Measurements from ENCODE around the gene NVL.

DNA sequence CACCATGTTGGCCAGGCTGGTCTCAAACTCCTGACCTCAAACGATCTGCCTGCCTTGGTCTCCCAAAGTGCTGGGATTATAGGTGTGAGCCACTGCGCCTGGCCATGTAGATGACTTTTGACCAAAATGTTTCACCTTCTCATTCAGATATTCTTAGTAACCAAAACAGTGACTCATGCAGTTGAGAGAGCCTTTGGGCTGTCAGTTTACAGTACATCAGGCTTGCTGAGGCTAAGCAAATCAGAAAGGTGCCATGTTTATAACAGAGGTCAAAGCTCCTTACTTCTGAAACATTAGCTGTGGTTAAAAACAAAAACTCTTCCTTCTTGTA is 47.7 kb upstream of the NVL start:
- TF ChIP-seq, protein P1, sequence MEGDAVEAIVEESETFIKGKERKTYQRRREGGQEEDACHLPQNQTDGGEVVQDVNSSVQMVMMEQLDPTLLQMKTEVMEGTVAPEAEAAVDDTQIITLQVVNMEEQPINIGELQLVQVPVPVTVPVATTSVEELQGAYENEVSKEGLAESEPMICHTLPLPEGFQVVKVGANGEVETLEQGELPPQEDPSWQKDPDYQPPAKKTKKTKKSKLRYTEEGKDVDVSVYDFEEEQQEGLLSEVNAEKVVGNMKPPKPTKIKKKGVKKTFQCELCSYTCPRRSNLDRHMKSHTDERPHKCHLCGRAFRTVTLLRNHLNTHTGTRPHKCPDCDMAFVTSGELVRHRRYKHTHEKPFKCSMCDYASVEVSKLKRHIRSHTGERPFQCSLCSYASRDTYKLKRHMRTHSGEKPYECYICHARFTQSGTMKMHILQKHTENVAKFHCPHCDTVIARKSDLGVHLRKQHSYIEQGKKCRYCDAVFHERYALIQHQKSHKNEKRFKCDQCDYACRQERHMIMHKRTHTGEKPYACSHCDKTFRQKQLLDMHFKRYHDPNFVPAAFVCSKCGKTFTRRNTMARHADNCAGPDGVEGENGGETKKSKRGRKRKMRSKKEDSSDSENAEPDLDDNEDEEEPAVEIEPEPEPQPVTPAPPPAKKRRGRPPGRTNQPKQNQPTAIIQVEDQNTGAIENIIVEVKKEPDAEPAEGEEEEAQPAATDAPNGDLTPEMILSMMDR (IDR thresholded peaks at IDR 0.05; ENCODE audit: poor library complexity, severe bottlenecking): no peak
- TF ChIP-seq SMC3 (conservative IDR thresholded peaks at IDR 0.05; ENCODE audit: poor library complexity): no peak
- no peak for TF ChIP-seq RAD21 (conservative IDR thresholded peaks at IDR 0.05)
- TF ChIP-seq EP300 (conservative IDR thresholded peaks at IDR 0.05; ENCODE audit: poor library complexity, severe bottlenecking): no peak
- TF ChIP-seq TAF1 (IDR thresholded peaks at IDR 0.05; ENCODE audit: low read depth): no peak
- TF ChIP-seq EZH2 (IDR thresholded peaks at IDR 0.05; ENCODE audit: borderline replicate concordance, insufficient read depth, low read length, poor library complexity, severe bottlenecking): no peak
- no peak for TF ChIP-seq POLR2AphosphoS5 (IDR thresholded peaks at IDR 0.05)
- TF ChIP-seq, protein P2, sequence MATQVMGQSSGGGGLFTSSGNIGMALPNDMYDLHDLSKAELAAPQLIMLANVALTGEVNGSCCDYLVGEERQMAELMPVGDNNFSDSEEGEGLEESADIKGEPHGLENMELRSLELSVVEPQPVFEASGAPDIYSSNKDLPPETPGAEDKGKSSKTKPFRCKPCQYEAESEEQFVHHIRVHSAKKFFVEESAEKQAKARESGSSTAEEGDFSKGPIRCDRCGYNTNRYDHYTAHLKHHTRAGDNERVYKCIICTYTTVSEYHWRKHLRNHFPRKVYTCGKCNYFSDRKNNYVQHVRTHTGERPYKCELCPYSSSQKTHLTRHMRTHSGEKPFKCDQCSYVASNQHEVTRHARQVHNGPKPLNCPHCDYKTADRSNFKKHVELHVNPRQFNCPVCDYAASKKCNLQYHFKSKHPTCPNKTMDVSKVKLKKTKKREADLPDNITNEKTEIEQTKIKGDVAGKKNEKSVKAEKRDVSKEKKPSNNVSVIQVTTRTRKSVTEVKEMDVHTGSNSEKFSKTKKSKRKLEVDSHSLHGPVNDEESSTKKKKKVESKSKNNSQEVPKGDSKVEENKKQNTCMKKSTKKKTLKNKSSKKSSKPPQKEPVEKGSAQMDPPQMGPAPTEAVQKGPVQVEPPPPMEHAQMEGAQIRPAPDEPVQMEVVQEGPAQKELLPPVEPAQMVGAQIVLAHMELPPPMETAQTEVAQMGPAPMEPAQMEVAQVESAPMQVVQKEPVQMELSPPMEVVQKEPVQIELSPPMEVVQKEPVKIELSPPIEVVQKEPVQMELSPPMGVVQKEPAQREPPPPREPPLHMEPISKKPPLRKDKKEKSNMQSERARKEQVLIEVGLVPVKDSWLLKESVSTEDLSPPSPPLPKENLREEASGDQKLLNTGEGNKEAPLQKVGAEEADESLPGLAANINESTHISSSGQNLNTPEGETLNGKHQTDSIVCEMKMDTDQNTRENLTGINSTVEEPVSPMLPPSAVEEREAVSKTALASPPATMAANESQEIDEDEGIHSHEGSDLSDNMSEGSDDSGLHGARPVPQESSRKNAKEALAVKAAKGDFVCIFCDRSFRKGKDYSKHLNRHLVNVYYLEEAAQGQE (IDR thresholded peaks at IDR 0.05; ENCODE audit: borderline replicate concordance): no peak
- TF ChIP-seq MXI1 (conservative IDR thresholded peaks at IDR 0.05; ENCODE audit: poor library complexity, severe bottlenecking): no peak

All from neural cell (in vitro differentiated cells).